A673 (cell line): Measurements from ENCODE around the gene KRTAP10-5.

Experiments used
- EZH2 ChIP-seq: fragments of 200-600 bp; sonication (generic); IDR thresholded peaks from 2 replicates; pipeline ENCODE4 v1.6.1; 2017; ENCODE audit warnings: borderline replicate concordance, low read depth, mild to moderate bottlenecking, mixed read lengths, antibody characterized with exemption, low read length; ENCODE audit not compliant: poor library complexity, severe bottlenecking
- TF ChIP-seq, protein P1 (sequence below): fragments of 300-800, 200-600 bp; sonication (generic); conservative IDR thresholded peaks from 2 replicates; pipeline ENCODE4 v1.5.1; 2017; ENCODE audit warnings: low read depth, mild to moderate bottlenecking, antibody characterized with exemption, low read length, moderate library complexity, mixed read lengths

GRCh38 chr21:44625756-44626155 lies 45.4 kb upstream of the KRTAP10-5 start:
- TF ChIP-seq, protein P1, sequence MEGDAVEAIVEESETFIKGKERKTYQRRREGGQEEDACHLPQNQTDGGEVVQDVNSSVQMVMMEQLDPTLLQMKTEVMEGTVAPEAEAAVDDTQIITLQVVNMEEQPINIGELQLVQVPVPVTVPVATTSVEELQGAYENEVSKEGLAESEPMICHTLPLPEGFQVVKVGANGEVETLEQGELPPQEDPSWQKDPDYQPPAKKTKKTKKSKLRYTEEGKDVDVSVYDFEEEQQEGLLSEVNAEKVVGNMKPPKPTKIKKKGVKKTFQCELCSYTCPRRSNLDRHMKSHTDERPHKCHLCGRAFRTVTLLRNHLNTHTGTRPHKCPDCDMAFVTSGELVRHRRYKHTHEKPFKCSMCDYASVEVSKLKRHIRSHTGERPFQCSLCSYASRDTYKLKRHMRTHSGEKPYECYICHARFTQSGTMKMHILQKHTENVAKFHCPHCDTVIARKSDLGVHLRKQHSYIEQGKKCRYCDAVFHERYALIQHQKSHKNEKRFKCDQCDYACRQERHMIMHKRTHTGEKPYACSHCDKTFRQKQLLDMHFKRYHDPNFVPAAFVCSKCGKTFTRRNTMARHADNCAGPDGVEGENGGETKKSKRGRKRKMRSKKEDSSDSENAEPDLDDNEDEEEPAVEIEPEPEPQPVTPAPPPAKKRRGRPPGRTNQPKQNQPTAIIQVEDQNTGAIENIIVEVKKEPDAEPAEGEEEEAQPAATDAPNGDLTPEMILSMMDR: no peak
- TF ChIP-seq EZH2: no peak
